ENCODE measurements around the gene TMEM263. TPM values are rescaled to one million over a fixed set of nuclear protein-coding genes. Genes with fewer than 3 reads are reported as not detected.

TMEM263 gene
- total RNA-seq, 6 experiments from 2014 or later, result 23.9 to 40.9 (median 38.1) TPM

DNA sequence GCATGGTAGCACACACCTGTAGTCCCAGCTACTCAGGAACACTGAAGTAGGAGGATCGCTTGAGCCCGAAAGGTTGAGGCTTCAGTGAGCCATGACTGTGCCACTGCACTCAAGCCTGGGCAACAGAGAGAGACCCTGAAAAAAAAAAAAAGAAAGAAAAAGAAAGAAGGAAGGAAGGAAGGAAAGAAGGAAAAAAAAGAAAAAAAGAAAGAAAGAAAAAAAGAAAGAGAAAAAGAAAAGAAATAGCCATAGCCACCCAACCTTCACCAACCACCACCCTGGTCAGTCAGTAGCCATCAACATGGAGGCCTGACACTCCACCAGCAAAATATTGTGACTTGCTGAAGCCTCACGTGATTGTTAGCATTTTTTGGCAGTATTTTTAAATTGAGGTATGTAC is 21.4 kb upstream of the TMEM263 start:
- ATAC-seq, result no peak
- no peaks in the 10 kb centered on the region for H3K9me3 ChIP-seq
- no peaks in the 10 kb centered on the region for H3K4me1 ChIP-seq
- no peak overlapping the region for H3K27ac ChIP-seq
- no peak overlapping the region for H3K4me3 ChIP-seq
- no peak for DNase-seq
- TF ChIP-seq, protein P1, sequence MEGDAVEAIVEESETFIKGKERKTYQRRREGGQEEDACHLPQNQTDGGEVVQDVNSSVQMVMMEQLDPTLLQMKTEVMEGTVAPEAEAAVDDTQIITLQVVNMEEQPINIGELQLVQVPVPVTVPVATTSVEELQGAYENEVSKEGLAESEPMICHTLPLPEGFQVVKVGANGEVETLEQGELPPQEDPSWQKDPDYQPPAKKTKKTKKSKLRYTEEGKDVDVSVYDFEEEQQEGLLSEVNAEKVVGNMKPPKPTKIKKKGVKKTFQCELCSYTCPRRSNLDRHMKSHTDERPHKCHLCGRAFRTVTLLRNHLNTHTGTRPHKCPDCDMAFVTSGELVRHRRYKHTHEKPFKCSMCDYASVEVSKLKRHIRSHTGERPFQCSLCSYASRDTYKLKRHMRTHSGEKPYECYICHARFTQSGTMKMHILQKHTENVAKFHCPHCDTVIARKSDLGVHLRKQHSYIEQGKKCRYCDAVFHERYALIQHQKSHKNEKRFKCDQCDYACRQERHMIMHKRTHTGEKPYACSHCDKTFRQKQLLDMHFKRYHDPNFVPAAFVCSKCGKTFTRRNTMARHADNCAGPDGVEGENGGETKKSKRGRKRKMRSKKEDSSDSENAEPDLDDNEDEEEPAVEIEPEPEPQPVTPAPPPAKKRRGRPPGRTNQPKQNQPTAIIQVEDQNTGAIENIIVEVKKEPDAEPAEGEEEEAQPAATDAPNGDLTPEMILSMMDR (IDR thresholded peaks at IDR 0.05), result no peak
- TF ChIP-seq POLR2A (IDR thresholded peaks at IDR 0.05), result no peak
- intact Hi-C loops (cut with DNase I), result no loop called here
- H3K27me3 ChIP-seq, result no peaks in the 10 kb centered on the region
- no peaks in the 10 kb centered on the region for H3K36me3 ChIP-seq
- 73% methylated on average over 3 of the region's 3 CpGs for WGBS (ENCODE audit: insufficient coverage, low coverage, low lambda C conversion rate, missing lambda C conversion rate)

DNA sequence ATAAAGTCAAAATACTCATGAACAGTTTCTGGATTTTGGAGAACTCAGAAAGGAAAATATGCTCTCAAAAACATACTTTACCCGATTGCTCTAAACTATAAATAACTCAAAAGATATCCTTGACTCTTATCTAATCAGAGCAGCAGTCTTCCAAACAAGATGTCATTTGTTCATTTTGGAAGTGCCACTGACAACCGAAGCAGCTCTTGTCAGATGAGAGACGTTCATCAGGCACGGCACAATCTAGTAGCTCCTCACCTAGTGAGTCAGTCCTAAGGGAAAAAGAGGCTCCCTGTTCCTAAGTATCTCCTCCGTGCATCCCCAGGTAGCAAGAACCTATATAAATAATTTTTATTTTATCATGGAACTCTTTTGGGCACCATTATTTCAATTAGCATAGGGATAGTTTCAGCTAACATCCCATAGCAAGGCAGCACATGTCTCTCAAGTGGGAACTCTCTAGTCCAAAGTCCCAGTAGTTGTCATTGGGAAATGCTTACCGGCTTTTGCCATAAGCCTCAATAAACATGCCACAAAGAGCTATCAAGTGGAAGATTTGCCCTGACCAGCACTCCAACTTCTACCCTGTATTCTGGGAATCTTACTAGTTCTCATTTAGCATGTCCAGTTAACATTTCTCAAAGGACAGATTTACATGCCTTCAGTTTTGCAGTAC is 14.1 kb upstream of the TMEM263 start:
- Histone ChIP-seq H3K27ac (no peak overlapping the region), H3K27me3 (no peaks in the 10 kb centered on the region), H3K9me3 (peaks cover 0 to 4% (median 0%) of the 10 kb centered on the region in 4 donors), H3K4me3 (no peak overlapping the region), H3K36me3 (no peaks in the 10 kb centered on the region), H3K4me1 (no peaks in the 10 kb centered on the region)
- 42% methylated on average over 6 of the region's 6 CpGs for WGBS (ENCODE audit: insufficient coverage, low coverage, low lambda C conversion rate, missing lambda C conversion rate)
- peak in 2 of 4 donors; percentile 58 to 64 for ATAC-seq
- DNase-seq, result no peak
- TF ChIP-seq, protein P1 (IDR thresholded peaks at IDR 0.05), result no peak
- TF ChIP-seq POLR2A (IDR thresholded peaks at IDR 0.05), result no peak
- intact Hi-C loops (cut with DNase I), result no loop called here

DNA sequence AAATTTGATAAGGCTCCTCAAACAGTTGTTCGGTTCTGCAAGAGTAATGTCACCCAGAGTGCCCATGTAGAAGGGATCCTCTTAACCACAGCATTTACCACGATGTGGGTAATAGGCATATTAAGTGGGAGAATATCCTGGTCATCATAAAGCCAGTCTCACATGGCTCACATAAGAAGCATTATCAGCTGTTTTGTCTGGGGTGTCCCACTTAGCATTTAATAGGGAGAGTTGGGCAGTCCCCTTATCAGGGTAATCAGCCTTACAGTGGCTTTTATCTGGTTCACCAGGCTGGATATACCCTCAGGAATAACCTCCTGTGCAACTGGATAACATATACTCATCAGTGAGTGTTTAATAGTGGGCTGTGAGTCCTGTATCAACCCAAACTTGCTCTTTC is 12.9 kb upstream of the TMEM263 start:
- WGBS (ENCODE audit: insufficient coverage, low coverage, low lambda C conversion rate, missing lambda C conversion rate), result 75% methylated on average over 2 of the region's 2 CpGs
- TF ChIP-seq, protein P1 (IDR thresholded peaks at IDR 0.05), result no peak
- TF ChIP-seq POLR2A (IDR thresholded peaks at IDR 0.05), result no peak
- H3K9me3 ChIP-seq, result peaks cover 0 to 4% (median 0%) of the 10 kb centered on the region in 4 donors
- no peak overlapping the region for H3K4me3 ChIP-seq
- H3K4me1 ChIP-seq, result no peaks in the 10 kb centered on the region
- no peak for DNase-seq
- ATAC-seq, result no peak
- intact Hi-C loops (cut with DNase I), result no loop called here
- no peak overlapping the region for H3K27ac ChIP-seq
- H3K27me3 ChIP-seq, result no peaks in the 10 kb centered on the region
- no peaks in the 10 kb centered on the region for H3K36me3 ChIP-seq

DNA sequence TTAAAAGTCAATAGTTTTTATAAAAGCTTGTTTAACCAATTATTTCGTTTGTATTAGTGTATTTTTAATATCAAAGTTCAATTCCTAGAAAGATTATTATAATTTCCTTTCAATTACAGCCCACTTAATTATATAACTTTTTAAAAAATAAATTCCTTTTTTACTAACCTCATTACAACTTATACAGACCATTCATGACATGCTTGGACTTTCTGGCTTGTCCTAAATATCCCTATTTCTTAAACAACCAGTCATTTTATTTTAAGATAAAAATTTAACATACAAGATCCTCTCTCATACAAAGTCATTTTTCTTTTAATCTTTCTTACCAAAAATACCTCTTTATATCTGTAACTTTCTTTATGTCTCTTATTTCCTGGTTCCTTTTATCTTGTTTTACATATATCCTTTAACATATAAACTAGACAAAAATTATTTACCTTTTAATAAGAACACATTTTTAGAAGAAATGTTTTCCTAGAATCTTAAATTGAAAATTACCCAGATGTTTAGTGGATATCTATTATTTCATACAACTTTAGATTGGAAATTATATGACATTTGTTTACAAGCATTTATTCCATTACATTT is 10.4 kb upstream of the TMEM263 start:
- no peak overlapping the region for H3K27ac ChIP-seq
- DNase-seq (no peak), ATAC-seq (no peak)
- no peak overlapping the region for H3K4me3 ChIP-seq
- TF ChIP-seq, protein P1 (IDR thresholded peaks at IDR 0.05), result no peak
- no peak for TF ChIP-seq POLR2A (IDR thresholded peaks at IDR 0.05)
- no peaks in the 10 kb centered on the region for H3K4me1 ChIP-seq
- peaks cover 0 to 4% (median 0%) of the 10 kb centered on the region in 4 donors for H3K9me3 ChIP-seq
- no peaks in the 10 kb centered on the region for H3K36me3 ChIP-seq
- H3K27me3 ChIP-seq, result no peaks in the 10 kb centered on the region
- intact Hi-C loops (cut with DNase I), result no loop called here
- WGBS (ENCODE audit: insufficient coverage, low coverage, low lambda C conversion rate, missing lambda C conversion rate), result 29% methylated on average over 1 of the region's 1 CpG

All from right lobe of liver (tissue), 6 donors.